Loucy (cell line): ENCODE data around the gene CNKSR2.

Experiments
- CTCF ChIP-seq: fragments of 200-600 bp; sonication (generic); conservative IDR thresholded peaks from 2 replicates; pipeline ENCODE4 v1.5.1; 2014; ENCODE audit warnings: mild to moderate bottlenecking, antibody characterized with exemption, low read length
- EZH2phosphoT487 ChIP-seq: fragments of 200-600 bp; IDR thresholded peaks from 2 replicates; pipeline ENCODE4 v1.6.1; 2018; ENCODE audit warnings: antibody characterized with exemption, mild to moderate bottlenecking, moderate library complexity, borderline replicate concordance

- TF ChIP-seq CTCF, result no peak
- TF ChIP-seq EZH2phosphoT487, result no peak
Measured at GRCh38 chrX:21632027-21632426, 257.8 kb downstream of the CNKSR2 start.
